Upper lobe of left lung (tissue), 6 donors: ENCODE data around the gene ARMC8. TPM values are rescaled to one million over a fixed set of nuclear protein-coding genes. Genes with fewer than 3 reads are reported as not detected.

Experiments used
- ATAC-seq, 2 donors: fragments of 200-7000 bp; cut with Tn5 transposase; one replicate each; pipeline ENCODE4 v1.9.1; 2022; ENCODE audit warnings: mild to moderate bottlenecking in 2 of 2, moderate library complexity in 2 of 2; ENCODE audit not compliant: low FRiP score in 2 of 2
- DNase-seq, 2 donors: peaks; one replicate each; pipeline ENCODE4 v3.0.0-alpha.2; 2019 to 2020
- H3K27ac ChIP-seq, 4 donors: fragments of 200-600 bp; sonication (generic); one replicate each; pipeline ENCODE4 v1.5.1; 2016 to 2019
- H3K27me3 ChIP-seq, 4 donors: fragments of 200-600 bp; sonication (generic); one replicate each; pipeline ENCODE4 v1.5.1; 2017 to 2019
- H3K36me3 ChIP-seq, 4 donors: fragments of 200-600 bp; sonication (generic); one replicate each; pipeline ENCODE4 v1.5.1; 2016 to 2019
- H3K4me1 ChIP-seq, 4 donors: fragments of 200-600 bp; sonication (generic); one replicate each; pipeline ENCODE4 v1.5.1; 2018 to 2019
- H3K4me3 ChIP-seq, 4 donors: fragments of 200-600 bp; sonication (generic); one replicate each; pipeline ENCODE4 v1.5.1; 2017 to 2019; ENCODE audit warnings: mild to moderate bottlenecking in 2 of 4, moderate library complexity in 1 of 4
- H3K9me3 ChIP-seq, 4 donors: fragments of 200-600 bp; sonication (generic); one replicate each; pipeline ENCODE4 v1.5.1; 2018 to 2019
- EP300 ChIP-seq, 4 donors: sonication (generic); formaldehyde crosslinking; IDR thresholded peaks; one replicate each; pipeline ENCODE4 v1.5.1; 2017; ENCODE audit warnings: antibody characterized with exemption in 4 of 4, control low read depth in 2 of 4
- POLR2A ChIP-seq, 4 donors: fragments of 450-650 bp; IDR thresholded peaks; one replicate each; pipeline ENCODE4 v1.5.1; 2016 to 2017; ENCODE audit warnings: antibody characterized with exemption in 4 of 4, mild to moderate bottlenecking in 2 of 4
- POLR2AphosphoS5 ChIP-seq, 2 donors: sonication (generic); formaldehyde crosslinking; IDR thresholded peaks; one replicate each; pipeline ENCODE4 v1.5.1; 2017; ENCODE audit warnings: antibody characterized with exemption in 2 of 2
- WGBS, 2 donors: methylation state at CpG; one replicate each; pipeline ENCODE4 v1.1.5; 2017 to 2018; 5-methylcytosine and 5-hydroxymethylcytosine counted together
- total RNA-seq, 6 donors: library from RNA; depleted of rRNA in 4 of 6; stranded (reverse); fragments of >200 nt in 4 of 6; gene quantifications; one replicate each; pipeline versions ENCODE4 v1.1.0 to v1.2.1, GENCODE V29; 2016 to 2021
- TF ChIP-seq, protein P1 (sequence below), 6 experiments: fragments of 450-650 bp in 4 of 6; fragments of 200-600 bp in 2 of 6; sonication (generic) in 2 of 6; IDR thresholded peaks; one replicate each; pipeline ENCODE4 v1.5.1; 2016 to 2019; ENCODE audit warnings: antibody characterized with exemption in 6 of 6
- donor health status: DM: no; HTN: no; CAD: no; lungs with moderate emphysema.
- donor health status: DM: no; HTN: yes; CAD: no; lungs with severe emphysema.

The ARMC8 gene
- total RNA-seq, 6 donors from 2014 or later, result 40.2 to 67.4 (median 48.1) TPM

DNA sequence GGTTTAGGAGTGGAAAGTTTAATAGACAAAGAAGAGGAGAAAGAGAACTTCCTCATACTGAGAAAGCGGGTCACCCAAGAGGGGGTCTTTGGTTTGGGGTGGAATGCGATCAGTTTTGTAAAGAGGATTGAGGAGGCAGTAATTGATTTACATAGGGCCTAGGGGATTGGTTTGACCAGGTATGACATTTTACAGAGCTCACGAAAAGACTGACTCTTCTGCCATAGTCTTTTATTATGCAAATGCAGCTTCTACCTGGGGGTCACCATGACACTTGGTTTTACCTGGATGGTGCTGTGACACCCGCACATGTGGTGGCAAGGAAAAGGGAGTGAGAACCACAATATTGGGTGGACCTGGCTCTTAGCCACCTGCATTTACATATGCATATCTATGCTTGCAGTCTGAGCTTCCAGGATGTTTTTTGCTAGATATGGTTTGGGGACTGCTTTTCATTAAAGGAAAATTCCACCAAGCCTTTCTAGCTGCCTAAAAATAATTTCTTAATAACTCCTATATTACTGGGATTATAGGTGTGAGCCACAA is 149.4 kb downstream of the ARMC8 start:
- no peak for TF ChIP-seq POLR2AphosphoS5 (IDR thresholded peaks at IDR 0.05)
- no peak for TF ChIP-seq POLR2A (IDR thresholded peaks at IDR 0.05)
- TF ChIP-seq, protein P1, sequence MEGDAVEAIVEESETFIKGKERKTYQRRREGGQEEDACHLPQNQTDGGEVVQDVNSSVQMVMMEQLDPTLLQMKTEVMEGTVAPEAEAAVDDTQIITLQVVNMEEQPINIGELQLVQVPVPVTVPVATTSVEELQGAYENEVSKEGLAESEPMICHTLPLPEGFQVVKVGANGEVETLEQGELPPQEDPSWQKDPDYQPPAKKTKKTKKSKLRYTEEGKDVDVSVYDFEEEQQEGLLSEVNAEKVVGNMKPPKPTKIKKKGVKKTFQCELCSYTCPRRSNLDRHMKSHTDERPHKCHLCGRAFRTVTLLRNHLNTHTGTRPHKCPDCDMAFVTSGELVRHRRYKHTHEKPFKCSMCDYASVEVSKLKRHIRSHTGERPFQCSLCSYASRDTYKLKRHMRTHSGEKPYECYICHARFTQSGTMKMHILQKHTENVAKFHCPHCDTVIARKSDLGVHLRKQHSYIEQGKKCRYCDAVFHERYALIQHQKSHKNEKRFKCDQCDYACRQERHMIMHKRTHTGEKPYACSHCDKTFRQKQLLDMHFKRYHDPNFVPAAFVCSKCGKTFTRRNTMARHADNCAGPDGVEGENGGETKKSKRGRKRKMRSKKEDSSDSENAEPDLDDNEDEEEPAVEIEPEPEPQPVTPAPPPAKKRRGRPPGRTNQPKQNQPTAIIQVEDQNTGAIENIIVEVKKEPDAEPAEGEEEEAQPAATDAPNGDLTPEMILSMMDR (IDR thresholded peaks at IDR 0.05), result no peak
- no peak for TF ChIP-seq EP300 (IDR thresholded peaks at IDR 0.05)
- Histone ChIP-seq H3K27ac (no peak overlapping the region), H3K4me3 (no peak overlapping the region), H3K27me3 (no peaks in the 10 kb centered on the region), H3K36me3 (no peaks in the 10 kb centered on the region), H3K4me1 (no peaks in the 10 kb centered on the region), H3K9me3 (no peaks in the 10 kb centered on the region)
- WGBS, 2 donors, result 83 to 87% methylated on average over 4 of the region's 4 CpGs
- ATAC-seq, result no peak
- no peak for DNase-seq

GRCh38 chr3:138338244-138338643 is 151.1 kb downstream of the ARMC8 start:
- no peak overlapping the region for H3K27ac ChIP-seq
- DNase-seq (no peak), ATAC-seq (no peak)
- H3K4me3 ChIP-seq, result no peak overlapping the region
- TF ChIP-seq POLR2AphosphoS5 (IDR thresholded peaks at IDR 0.05), result no peak
- TF ChIP-seq, protein P1 (IDR thresholded peaks at IDR 0.05), result no peak
- no peak for TF ChIP-seq EP300 (IDR thresholded peaks at IDR 0.05)
- no peak for TF ChIP-seq POLR2A (IDR thresholded peaks at IDR 0.05)
- H3K9me3 ChIP-seq, result no peaks in the 10 kb centered on the region
- 53 to 78% methylated on average over 5 of the region's 5 CpGs for WGBS, 2 donors
- no peaks in the 10 kb centered on the region for H3K4me1 ChIP-seq
- no peaks in the 10 kb centered on the region for H3K27me3 ChIP-seq
- H3K36me3 ChIP-seq, result no peaks in the 10 kb centered on the region

- H3K36me3 ChIP-seq, result no peaks in the 10 kb centered on the region
- TF ChIP-seq POLR2AphosphoS5 (IDR thresholded peaks at IDR 0.05) (no peak), POLR2A (IDR thresholded peaks at IDR 0.05) (no peak)
- no peak overlapping the region for H3K4me3 ChIP-seq
- no peaks in the 10 kb centered on the region for H3K27me3 ChIP-seq
- no peak for DNase-seq
- no peak overlapping the region for H3K27ac ChIP-seq
- 80 to 100% methylated on average over 1 to 5 of the region's 5 CpGs for WGBS, 2 donors
- no peaks in the 10 kb centered on the region for H3K9me3 ChIP-seq
- ATAC-seq, result no peak
- H3K4me1 ChIP-seq, result no peaks in the 10 kb centered on the region
Measured at GRCh38 chr3:138338811-138339210, 151.7 kb downstream of the ARMC8 start.

DNA sequence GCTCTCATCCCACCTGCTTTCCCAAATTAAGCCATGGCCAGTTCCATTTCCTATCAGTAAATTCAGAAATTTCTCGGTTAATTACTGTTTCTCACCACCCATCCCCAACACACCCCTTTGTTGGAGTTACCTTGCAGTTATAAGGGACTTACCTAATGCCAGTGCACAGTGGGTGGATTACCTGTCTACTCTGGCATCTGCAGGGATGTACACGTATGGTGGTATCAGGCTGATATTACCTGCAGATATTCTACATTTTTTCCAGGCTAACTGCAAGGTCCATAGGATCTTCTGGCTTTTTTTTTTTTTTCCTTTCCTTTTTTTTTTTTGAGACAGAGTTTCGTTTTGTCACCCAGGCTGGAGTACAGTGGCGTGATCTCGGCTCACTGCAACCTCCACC is 153.4 kb downstream of the ARMC8 start:
- H3K9me3 ChIP-seq, result no peaks in the 10 kb centered on the region
- DNase-seq (no peak), ATAC-seq (no peak)
- H3K36me3 ChIP-seq, result no peaks in the 10 kb centered on the region
- H3K27ac ChIP-seq, result no peak overlapping the region
- TF ChIP-seq EP300 (IDR thresholded peaks at IDR 0.05), result no peak
- TF ChIP-seq POLR2A (IDR thresholded peaks at IDR 0.05), result no peak
- TF ChIP-seq, protein P1 (IDR thresholded peaks at IDR 0.05), result no peak
- TF ChIP-seq POLR2AphosphoS5 (IDR thresholded peaks at IDR 0.05), result no peak
- H3K4me1 ChIP-seq, result no peaks in the 10 kb centered on the region
- no peaks in the 10 kb centered on the region for H3K27me3 ChIP-seq
- WGBS, 2 donors, result 84 to 87% methylated on average over 5 of the region's 5 CpGs
- H3K4me3 ChIP-seq, result no peak overlapping the region

GRCh38 chr3:138344754-138345153 is 157.7 kb downstream of the ARMC8 start:
- DNase-seq, result no peak
- no peak for ATAC-seq
- H3K27ac ChIP-seq, result no peak overlapping the region
- no peak overlapping the region for H3K4me3 ChIP-seq
- peaks cover 1 to 18% (median 9%) of the 10 kb centered on the region in 4 donors for H3K4me1 ChIP-seq
- no peaks in the 10 kb centered on the region for H3K36me3 ChIP-seq
- TF ChIP-seq POLR2AphosphoS5 (IDR thresholded peaks at IDR 0.05) (no peak), POLR2A (IDR thresholded peaks at IDR 0.05) (no peak), EP300 (IDR thresholded peaks at IDR 0.05) (no peak)
- TF ChIP-seq, protein P1 (IDR thresholded peaks at IDR 0.05), result no peak
- no peaks in the 10 kb centered on the region for H3K27me3 ChIP-seq
- no peaks in the 10 kb centered on the region for H3K9me3 ChIP-seq
- WGBS, 2 donors, result 67% methylated on average over 1 of the region's 1 CpG; no CpG with 5 or more reads in 1 of the 2 donors

Other genes with a start within 250 kb of the ARMC8 start
- 100 to 1,000 TPM; 134 to 673 (median 360) TPM for gene CLDN18, start 177.1 kb upstream of the ARMC8 start, total RNA-seq
- gene DZIP1L, start 71.7 kb upstream of the ARMC8 start, total RNA-seq, result 10 to 100 TPM; 15.9 to 97.4 (median 24.5) TPM
- gene A4GNT, start 54.9 kb upstream of the ARMC8 start, total RNA-seq, result under 1 TPM in 2 of 6 donors, not detected in 4; 0.40 to 0.44 TPM
- 10 to 100 TPM in 5 of 6 donors, 1 to 10 TPM in 1; 3.7 to 20.6 (median 14.4) TPM for gene DBR1, start 12.4 kb upstream of the ARMC8 start, total RNA-seq
- gene NME9, start 142.6 kb downstream of the ARMC8 start, total RNA-seq, result 10 to 100 TPM in 1 of 6 donors, 1 to 10 TPM in 4, under 1 TPM in 1; 0.46 to 16.5 (median 3.3) TPM
- 10 to 100 TPM; 15.7 to 56.0 (median 34.8) TPM for gene MRAS, start 161.3 kb downstream of the ARMC8 start, total RNA-seq
- 10 to 100 TPM; 45.9 to 93.3 (median 54.6) TPM for gene ESYT3, start 247.3 kb downstream of the ARMC8 start, total RNA-seq